Measurements from ENCODE around the gene STK4. TPM values are rescaled to one million over a fixed set of nuclear protein-coding genes. Genes with fewer than 3 reads are reported as not detected.

The STK4 gene
- total RNA-seq, 6 experiments from 2014 or later = 34.3 to 46.6 (median 36.6) TPM

GRCh38 chr20:45017281-45017680 lies 51.0 kb downstream of the STK4 start:
- Mint-ChIP-seq H3K4me3 (peak overlapping the region; percentile 2; the same call in 1 of the 2 replicates), H3K4me1 (ENCODE audit: low read depth) (peaks cover 65% of the 10 kb centered on the region), H3K27ac (peak overlapping the region; percentile 72)

GRCh38 chr20:45017857-45018256 lies 51.5 kb downstream of the STK4 start:
- Mint-ChIP-seq H3K4me3 (no peak overlapping the region), H3K9me3 (no peaks in the 10 kb centered on the region), H3K4me1 (ENCODE audit: low read depth) (peaks cover 60% of the 10 kb centered on the region), H3K27me3 (ENCODE audit: insufficient read depth) (no peaks in the 10 kb centered on the region; the same call in 1 of the 2 replicates), H3K36me3 (ENCODE audit: low read depth) (peaks cover 15% of the 10 kb centered on the region), H3K27ac (peak overlapping the region; percentile 72; the same call in 1 of the 2 replicates)
- TF ChIP-seq CTCF (IDR thresholded peaks at IDR 0.05) = no peak
- DNase-seq = no peak

More at GRCh38 chr20:45017281-45017680, 51.0 kb downstream of the STK4 start:
- Mint-ChIP-seq H3K27me3 (ENCODE audit: insufficient read depth) (no peaks in the 10 kb centered on the region; the same call in 1 of the 2 replicates), H3K9me3 (no peaks in the 10 kb centered on the region), H3K36me3 (ENCODE audit: low read depth) (peaks cover 15% of the 10 kb centered on the region)
- no peak for TF ChIP-seq CTCF (IDR thresholded peaks at IDR 0.05)
- DNase-seq = no peak

- Mint-ChIP-seq H3K27ac (no peak overlapping the region), H3K27me3 (ENCODE audit: insufficient read depth) (no peaks in the 10 kb centered on the region; the same call in 1 of the 2 replicates), H3K36me3 (ENCODE audit: low read depth) (peaks cover 15% of the 10 kb centered on the region), H3K4me1 (ENCODE audit: low read depth) (peaks cover 47% of the 10 kb centered on the region), H3K4me3 (no peak overlapping the region), H3K9me3 (no peaks in the 10 kb centered on the region)
- DNase-seq = no peak
- no peak for TF ChIP-seq CTCF (IDR thresholded peaks at IDR 0.05)
These were observed 52.9 kb downstream of the STK4 start for GRCh38 chr20:45019027-45019761.

GRCh38 chr20:45019762-45020123 lies 53.4 kb downstream of the STK4 start:
- no peak for TF ChIP-seq CTCF (IDR thresholded peaks at IDR 0.05)
- H3K4me1 Mint-ChIP-seq (ENCODE audit: low read depth) = peaks cover 43% of the 10 kb centered on the region
- H3K9me3 Mint-ChIP-seq = no peaks in the 10 kb centered on the region
- no peak overlapping the region for H3K27ac Mint-ChIP-seq
- no peaks in the 10 kb centered on the region; the same call in 1 of the 2 replicates for H3K27me3 Mint-ChIP-seq (ENCODE audit: insufficient read depth)
- no peak for DNase-seq
- no peak overlapping the region for H3K4me3 Mint-ChIP-seq
- H3K36me3 Mint-ChIP-seq (ENCODE audit: low read depth) = peaks cover 17% of the 10 kb centered on the region

GRCh38 chr20:45020236-45020886 lies 54.0 kb downstream of the STK4 start:
- Mint-ChIP-seq H3K4me3 (no peak overlapping the region), H3K36me3 (ENCODE audit: low read depth) (peaks cover 23% of the 10 kb centered on the region), H3K27me3 (ENCODE audit: insufficient read depth) (no peaks in the 10 kb centered on the region; the same call in 1 of the 2 replicates), H3K4me1 (ENCODE audit: low read depth) (peaks cover 37% of the 10 kb centered on the region), H3K27ac (no peak overlapping the region), H3K9me3 (no peaks in the 10 kb centered on the region)
- DNase-seq = no peak
- TF ChIP-seq CTCF (IDR thresholded peaks at IDR 0.05) = no peak

All from HFFc6 (cell line).